HG03575 (cell line): ENCODE results near the gene PAIP2.
"Not testable (repeated sequence)": the region's sequence is repeated elsewhere in the genome, so short reads cannot be mapped to it uniquely, and the experiment has no call there.

Experiments
- ATAC-seq: cut with Tn5 transposase; IDR thresholded peaks from one replicate; pipeline ENCODE4 v1.9.1; 2021; ENCODE audit not compliant: unreplicated experiment, insufficient number of reproducible peaks, low FRiP score; ENCODE audit errors: extremely low read depth

PAIP2 gene

DNA sequence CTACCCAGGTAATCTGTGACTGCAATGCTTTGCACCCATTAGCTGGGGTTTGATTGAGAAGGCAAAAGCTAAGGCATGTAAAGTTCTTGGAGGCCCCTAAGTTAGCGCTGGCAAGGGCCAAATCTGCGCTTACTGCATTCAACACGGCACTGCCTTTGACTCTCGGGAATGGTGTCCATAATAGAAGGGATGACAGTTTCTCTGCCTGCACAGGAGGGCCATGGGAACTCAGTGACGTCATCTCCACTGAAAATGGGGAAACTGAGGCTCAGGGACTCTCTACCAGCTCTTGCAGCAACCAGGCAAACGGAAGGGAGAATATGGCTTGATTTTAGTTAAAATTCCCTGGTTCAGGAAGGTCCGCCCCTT lies 61.7 kb downstream of the PAIP2 start:
- ATAC-seq: no peak

GRCh38 chr5:139403787-139404483 lies 62.3 kb downstream of the PAIP2 start, which contains the start of gene SPATA24:
SPATA24 (minus strand) TSS chr5:139404089; CDS start chr5:139404060, 29 bp downstream.
- peak; percentile 67 for ATAC-seq

DNA sequence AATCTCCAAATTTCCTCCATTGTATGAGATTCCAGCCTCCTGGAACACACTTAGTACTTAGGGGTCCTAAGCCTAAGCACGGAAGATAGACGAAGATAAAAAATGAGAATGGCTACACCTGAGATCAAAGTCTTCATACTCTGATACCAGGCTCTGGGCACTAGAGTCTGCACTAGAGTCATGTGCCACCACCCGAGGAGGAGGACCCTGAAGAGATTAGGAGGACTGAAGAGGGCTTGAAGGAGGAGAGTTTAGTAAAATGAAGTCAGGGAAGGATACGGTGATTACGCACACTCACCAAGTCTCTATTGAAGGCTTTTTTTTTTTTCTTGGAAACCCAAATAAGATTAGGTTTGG lies 62.8 kb downstream of the PAIP2 start:
- ATAC-seq: no peak

GRCh38 chr5:139406963-139407362 lies 65.3 kb downstream of the PAIP2 start:
- ATAC-seq: no peak

GRCh38 chr5:139407517-139407916 lies 65.9 kb downstream of the PAIP2 start:
- no peak for ATAC-seq

GRCh38 chr5:139408191-139408590 lies 66.5 kb downstream of the PAIP2 start:
- no peak for ATAC-seq

DNA sequence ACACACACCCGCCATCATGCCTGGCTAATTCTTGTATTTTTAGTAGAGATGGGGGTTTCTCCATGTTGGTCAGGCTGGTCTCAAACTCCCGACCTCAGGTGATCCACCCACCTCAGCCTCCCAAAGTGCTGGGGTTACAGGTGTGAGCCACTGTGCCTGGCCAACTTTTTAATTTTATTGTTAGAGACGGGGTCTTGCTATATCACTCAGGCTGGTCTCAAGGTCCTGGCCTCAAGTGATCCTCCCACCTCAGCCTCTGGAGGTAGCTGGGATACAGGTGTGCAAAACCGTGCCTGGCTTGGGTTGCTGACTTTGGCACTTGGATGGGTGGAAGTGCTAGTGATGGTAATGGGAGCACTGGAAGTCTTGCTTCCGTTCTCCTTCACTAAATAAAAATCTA lies 67.5 kb downstream of the PAIP2 start:
- not testable (repeated sequence) for ATAC-seq

GRCh38 chr5:139410121-139410992 lies 68.7 kb downstream of the PAIP2 start:
- no peak for ATAC-seq

- no peak for ATAC-seq
These were observed 69.6 kb downstream of the PAIP2 start for GRCh38 chr5:139410993-139411828.

GRCh38 chr5:139413153-139413552 lies 71.5 kb downstream of the PAIP2 start:
- no peak for ATAC-seq

- ATAC-seq: no peak
These were observed 72.3 kb downstream of the PAIP2 start for GRCh38 chr5:139413963-139414362.

DNA sequence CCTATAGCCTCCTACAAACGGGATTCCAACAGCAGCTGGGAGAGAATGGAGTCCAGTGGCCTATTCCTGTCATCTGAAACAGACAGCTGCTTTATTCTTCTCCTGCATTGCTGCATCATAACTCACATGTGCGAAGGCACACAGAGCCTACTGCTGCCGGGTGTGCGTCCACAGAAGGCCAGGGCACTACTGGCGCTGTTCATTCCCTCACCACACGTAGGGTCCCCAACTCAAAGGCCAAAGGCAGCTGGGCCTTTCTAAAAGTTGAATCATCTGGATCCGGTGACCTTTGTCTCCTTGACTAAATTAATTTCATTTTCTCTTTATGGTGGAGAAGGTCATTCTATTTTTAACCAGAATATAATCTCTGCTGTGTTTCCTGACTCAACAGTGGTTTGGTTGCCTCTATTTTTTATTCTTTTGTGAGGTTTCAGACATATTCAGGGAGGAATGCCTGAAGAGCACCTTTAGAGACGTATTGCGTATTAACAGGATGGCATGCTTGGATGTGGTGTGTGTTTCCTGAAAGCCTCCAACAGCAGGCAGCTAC lies 73.0 kb downstream of the PAIP2 start:
- ATAC-seq: no peak

- no peak for ATAC-seq
These were observed 73.7 kb downstream of the PAIP2 start for GRCh38 chr5:139415221-139415861.

GRCh38 chr5:139415869-139416268 lies 74.2 kb downstream of the PAIP2 start:
- no peak for ATAC-seq

- no peak for ATAC-seq
These were observed 75.0 kb downstream of the PAIP2 start for GRCh38 chr5:139416651-139417050.

GRCh38 chr5:139417214-139417613 lies 75.6 kb downstream of the PAIP2 start:
- ATAC-seq: no peak

GRCh38 chr5:139418793-139419192 lies 77.1 kb downstream of the PAIP2 start:
- no peak for ATAC-seq
